GM12865 (cell line): ENCODE results near the gene GON4L.
A peak's percentile ranks its signal among the peaks of the same experiment; 100 is the strongest.
"Not testable (repeated sequence)": the region's sequence is repeated elsewhere in the genome, so short reads cannot be mapped to it uniquely, and the experiment has no call there.

Experiments
- DNase-seq: peaks from one replicate; pipeline ENCODE4 v3.0.0; 2010; ENCODE audit warnings: low read depth
- H3K4me3 ChIP-seq: 2 replicates; pipeline ENCODE4 v1.5.1; 2011; ENCODE audit warnings: mild to moderate bottlenecking, low read depth, low read length, control low read depth
- CTCF ChIP-seq: IDR thresholded peaks from 2 replicates; pipeline ENCODE4 v1.5.1; 2011; ENCODE audit warnings: low read length, control low read depth, low read depth, inconsistent platforms; ENCODE audit not compliant: insufficient read depth; ENCODE audit errors: missing control alignments

Gene GON4L

DNA sequence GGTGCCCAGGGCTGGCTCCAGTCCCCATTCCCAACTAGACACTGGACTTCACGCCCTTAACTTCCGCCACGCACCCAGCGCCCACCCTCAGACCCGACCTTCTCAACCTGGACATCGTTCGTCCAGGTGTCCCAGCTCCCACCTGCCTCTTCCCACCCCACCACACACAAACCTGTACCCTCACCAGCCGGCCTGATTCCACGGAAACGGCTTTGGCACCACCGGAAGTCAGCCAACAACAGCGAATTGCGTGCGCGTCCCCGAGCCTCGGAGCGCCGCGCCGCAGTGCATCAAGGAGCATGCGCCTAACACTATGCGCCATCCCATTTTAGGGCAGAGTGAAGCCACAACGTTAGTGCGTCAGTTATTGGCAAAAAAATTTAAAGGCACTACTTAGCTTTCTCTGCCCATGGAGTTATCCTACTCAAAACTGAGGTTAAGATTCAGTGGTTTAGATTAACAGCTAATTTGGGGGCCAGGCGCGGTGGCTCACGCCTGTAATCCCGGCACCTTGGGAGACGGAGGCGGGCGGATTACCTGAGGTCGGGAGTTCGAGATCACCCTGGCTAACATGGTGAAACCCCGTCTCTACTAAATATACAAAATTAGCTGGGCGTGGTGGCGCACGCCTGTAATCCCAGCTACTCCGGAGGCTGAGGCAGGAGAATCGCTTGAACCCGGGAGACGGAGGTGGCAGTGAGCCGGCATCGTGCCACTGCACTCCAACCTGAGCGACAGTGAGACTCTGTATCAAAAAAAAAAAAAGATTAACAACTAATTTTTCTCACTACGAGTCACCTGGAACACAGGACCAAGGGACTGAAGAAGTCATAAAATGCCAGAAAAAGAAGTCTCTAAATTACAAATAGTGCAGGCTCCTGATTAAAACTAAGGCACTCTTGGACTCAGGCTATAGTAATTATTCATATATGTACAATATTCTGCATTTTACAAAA, at the start of gene GON4L:
GON4L (minus strand) TSS at position 240 of the 956 bp plus-strand sequence. CDS start 3,434 bp downstream, outside the sequence.
- peak within 1 kb of the TSS; percentile 95 for H3K4me3 ChIP-seq
- TF ChIP-seq CTCF: no peak

DNA sequence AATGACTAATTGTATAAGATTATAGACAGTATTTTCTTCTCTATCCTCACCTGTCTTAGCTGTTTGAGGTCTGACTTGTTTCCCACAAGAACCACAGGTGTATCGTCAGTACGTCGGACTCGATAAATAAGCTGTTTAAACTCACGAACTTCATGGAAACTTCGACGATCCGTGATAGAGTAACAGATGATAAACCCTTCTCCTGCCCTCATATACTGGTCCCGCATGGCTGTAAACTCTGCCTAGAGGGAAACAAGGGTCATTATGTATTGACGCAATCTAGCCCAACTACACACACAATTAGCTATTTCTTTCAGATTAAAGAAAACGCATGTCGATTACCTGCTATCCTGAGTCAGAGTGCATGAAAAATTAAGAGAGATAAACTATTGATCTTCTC, 47.2 kb upstream of the GON4L start:
- TF ChIP-seq CTCF: no peak
- DNase-seq: no peak
- no peak overlapping the region for H3K4me3 ChIP-seq

More for the DNA sequence above, at the start of gene GON4L:
- peak; percentile 95 for DNase-seq

GRCh38 chr1:155900161-155900560, 43.1 kb upstream of the GON4L start:
- TF ChIP-seq CTCF: no peak
- H3K4me3 ChIP-seq: no peak overlapping the region
- no peak for DNase-seq

GRCh38 chr1:155899683-155900082, 42.7 kb upstream of the GON4L start:
- TF ChIP-seq CTCF: no peak
- no peak for DNase-seq
- H3K4me3 ChIP-seq: no peak overlapping the region

DNA sequence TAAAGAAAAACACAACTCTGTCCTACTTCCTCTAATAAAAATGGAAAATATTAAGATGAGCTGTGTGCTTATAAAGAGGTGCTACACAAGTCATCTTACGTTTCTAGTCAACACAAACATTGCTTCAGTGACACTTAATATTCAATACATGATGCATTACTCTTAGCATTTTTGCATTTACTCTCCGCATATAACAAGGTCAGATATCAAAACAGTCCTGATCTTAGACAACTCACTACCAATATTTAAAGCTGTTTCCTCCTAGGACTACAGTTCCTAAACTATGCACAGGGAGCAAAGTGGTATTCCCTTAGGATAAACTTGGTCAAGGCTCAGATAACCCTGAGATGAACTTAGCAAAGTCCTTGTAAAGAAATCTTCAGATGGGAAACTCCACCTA, 41.9 kb upstream of the GON4L start:
- H3K4me3 ChIP-seq: no peak overlapping the region
- no peak for DNase-seq
- TF ChIP-seq CTCF: no peak

DNA sequence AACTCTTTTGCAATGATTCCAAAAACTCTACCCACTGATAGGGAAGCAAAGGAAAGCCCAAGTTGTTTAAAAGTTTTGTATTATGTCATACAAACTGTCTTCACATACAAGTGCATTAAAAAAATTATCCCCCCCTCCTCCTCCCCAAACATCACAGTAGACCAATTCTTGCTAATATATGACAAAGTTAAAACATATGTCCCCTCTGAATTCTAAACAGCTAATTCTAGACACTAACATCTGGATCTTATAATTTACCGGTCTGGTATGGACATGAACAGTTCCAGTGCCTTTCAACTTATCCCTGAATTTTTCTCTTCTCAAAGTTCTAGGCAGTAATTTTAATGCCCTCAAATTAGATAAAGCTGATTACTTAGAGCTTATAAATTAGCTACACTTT, 40.7 kb upstream of the GON4L start:
- no peak for TF ChIP-seq CTCF
- no peak for DNase-seq
- H3K4me3 ChIP-seq: no peak overlapping the region

DNA sequence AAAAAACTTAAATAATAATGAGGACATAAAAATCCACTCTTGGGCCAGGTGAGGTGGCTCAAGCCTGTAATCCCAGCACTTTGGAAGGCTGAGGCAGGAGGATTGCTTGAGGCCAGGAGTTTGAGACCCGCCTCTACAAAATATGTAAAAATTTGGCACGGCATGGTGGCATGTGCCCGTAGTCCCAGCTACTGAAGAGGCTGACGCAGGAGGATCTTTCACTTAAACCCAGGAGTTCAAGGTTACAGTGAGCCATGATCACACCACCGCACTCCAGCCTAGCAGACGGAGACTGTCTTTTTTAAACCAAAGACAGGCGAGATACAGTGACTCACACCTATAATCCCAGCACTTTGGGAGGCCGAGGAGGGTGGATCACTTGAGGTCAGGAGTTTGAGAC, 39.5 kb upstream of the GON4L start:
- not testable (repeated sequence) for DNase-seq, H3K4me3 ChIP-seq

DNA sequence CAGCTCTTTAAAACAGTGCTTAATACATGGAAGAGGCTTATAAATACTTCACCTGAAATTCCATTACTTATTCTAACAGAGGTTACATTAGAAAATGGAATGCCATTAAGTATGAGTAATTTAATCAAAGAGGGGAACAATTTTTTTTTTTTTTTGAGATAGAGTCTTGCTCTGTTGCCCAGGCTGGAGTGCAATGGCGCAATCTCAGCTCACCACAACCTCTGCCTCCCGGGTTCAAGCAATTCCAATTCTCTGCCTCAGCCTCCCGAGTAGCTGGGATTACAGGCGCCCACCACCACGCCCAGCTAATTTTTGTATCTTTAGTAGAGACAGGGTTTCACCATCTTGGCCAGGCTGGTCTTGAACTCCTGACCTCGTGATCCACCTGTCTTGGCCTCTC, 38.6 kb upstream of the GON4L start:
- DNase-seq, H3K4me3 ChIP-seq: not testable (repeated sequence)
